Tibial nerve (tissue), 4 donors: Measurements from ENCODE around the gene OSGEP.

ENCODE experiments used
- EP300 ChIP-seq, 2 donors: sonication (generic); formaldehyde crosslinking; IDR thresholded peaks; one replicate each; pipeline ENCODE4 v1.6.1; 2017; ENCODE audit warnings: antibody characterized with exemption in 2 of 2, mild to moderate bottlenecking in 1 of 2
- POLR2A ChIP-seq, 2 donors: fragments of 450-650 bp; IDR thresholded peaks; one replicate each; pipeline ENCODE4 v1.6.1; 2017; ENCODE audit warnings: antibody characterized with exemption in 2 of 2, mild to moderate bottlenecking in 2 of 2, moderate library complexity in 2 of 2
- TF ChIP-seq, protein P1 (sequence below), 5 experiments: fragments of 200-600 bp in 3 of 5; fragments of 450-650 bp in 2 of 5; sonication (generic) in 3 of 5; IDR thresholded peaks; one replicate each; pipeline ENCODE4 v1.5.1; 2016 to 2019; ENCODE audit warnings: antibody characterized with exemption in 5 of 5, mild to moderate bottlenecking in 3 of 5, moderate library complexity in 2 of 5

DNA sequence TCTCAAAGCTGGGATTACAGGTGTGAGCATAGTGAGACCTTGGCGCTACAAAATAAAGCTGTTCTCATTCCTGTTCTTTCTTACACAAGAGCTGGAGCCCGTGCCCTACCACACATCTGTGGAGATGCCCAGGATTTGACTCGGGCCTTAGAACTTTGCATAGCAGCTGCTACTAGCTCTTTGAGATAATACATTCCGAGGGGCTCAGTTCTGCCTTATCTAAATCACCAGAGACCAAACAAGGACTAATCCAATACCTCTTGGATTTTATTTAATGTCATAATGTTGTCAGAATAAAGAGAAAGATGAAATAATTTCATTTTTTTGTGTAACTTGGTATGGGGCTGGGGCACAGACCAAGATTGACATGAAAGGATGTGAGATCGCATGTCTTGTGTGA, 22.2 kb upstream of the OSGEP start:
- TF ChIP-seq, protein P1, sequence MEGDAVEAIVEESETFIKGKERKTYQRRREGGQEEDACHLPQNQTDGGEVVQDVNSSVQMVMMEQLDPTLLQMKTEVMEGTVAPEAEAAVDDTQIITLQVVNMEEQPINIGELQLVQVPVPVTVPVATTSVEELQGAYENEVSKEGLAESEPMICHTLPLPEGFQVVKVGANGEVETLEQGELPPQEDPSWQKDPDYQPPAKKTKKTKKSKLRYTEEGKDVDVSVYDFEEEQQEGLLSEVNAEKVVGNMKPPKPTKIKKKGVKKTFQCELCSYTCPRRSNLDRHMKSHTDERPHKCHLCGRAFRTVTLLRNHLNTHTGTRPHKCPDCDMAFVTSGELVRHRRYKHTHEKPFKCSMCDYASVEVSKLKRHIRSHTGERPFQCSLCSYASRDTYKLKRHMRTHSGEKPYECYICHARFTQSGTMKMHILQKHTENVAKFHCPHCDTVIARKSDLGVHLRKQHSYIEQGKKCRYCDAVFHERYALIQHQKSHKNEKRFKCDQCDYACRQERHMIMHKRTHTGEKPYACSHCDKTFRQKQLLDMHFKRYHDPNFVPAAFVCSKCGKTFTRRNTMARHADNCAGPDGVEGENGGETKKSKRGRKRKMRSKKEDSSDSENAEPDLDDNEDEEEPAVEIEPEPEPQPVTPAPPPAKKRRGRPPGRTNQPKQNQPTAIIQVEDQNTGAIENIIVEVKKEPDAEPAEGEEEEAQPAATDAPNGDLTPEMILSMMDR (IDR thresholded peaks at IDR 0.05): no peak
- TF ChIP-seq EP300 (IDR thresholded peaks at IDR 0.05): no peak
- no peak for TF ChIP-seq POLR2A (IDR thresholded peaks at IDR 0.05)
